GM15510 (cell line): Measurements from ENCODE around the gene AHNAK2.

ENCODE experiments used
- POLR2A ChIP-seq: IDR thresholded peaks from 3 replicates; pipeline ENCODE4 v1.6.1; 2011; ENCODE audit warnings: borderline replicate concordance; ENCODE audit not compliant: insufficient read length; ENCODE audit errors: extremely low read depth

AHNAK2 gene

DNA sequence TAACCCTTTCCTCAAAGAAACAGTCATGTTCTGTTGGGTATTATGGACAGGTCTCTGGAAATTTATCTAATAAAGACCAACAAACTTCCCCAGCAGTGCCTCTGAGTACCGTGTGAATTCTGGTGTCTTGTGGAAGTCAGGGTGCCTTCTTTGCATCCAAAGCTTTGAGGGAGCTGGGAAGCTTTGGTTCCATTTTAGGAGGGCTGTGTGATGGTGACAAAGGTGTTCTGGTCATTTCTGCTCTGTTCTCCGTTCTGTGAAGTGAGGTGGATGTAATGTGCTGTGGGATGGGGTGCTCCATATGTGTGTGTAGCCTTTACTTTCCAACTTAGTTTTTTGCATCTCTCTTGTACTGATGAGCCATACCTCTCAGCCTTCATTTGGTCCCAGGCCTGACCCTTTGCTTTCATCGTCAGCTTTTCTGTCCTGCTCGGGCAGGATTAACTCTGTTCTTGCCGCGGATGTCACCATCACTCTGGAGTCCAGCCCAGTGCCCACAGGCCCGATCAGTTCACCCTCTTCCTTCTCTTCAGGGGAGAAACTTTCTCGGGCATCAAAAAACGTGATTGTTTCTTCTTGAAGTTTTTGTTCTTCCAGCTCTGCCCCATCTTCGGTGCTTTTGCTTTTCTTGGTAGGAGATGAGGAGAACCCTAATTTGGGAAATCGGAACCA is 40.3 kb downstream of the AHNAK2 start:
- no peak for TF ChIP-seq POLR2A

DNA sequence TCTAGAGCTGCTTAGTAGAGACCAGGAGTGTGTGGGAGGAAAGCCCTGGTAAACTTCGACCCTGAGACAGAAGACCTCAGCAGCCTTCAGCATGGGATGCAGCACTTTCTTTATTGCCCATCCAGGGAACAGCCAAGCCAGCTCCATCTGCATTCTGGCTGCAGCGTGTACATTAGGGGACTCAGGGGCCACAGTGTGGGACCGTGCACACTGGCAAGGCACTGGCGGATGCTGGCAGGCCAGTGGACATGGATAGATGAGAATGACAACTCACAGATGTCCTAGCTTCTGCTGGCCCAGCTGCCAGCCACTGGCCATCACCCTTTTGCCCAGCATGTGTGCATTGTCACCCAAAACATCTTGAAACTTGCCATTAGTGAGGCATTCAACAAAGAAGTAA is 41.0 kb downstream of the AHNAK2 start:
- no peak for TF ChIP-seq POLR2A

DNA sequence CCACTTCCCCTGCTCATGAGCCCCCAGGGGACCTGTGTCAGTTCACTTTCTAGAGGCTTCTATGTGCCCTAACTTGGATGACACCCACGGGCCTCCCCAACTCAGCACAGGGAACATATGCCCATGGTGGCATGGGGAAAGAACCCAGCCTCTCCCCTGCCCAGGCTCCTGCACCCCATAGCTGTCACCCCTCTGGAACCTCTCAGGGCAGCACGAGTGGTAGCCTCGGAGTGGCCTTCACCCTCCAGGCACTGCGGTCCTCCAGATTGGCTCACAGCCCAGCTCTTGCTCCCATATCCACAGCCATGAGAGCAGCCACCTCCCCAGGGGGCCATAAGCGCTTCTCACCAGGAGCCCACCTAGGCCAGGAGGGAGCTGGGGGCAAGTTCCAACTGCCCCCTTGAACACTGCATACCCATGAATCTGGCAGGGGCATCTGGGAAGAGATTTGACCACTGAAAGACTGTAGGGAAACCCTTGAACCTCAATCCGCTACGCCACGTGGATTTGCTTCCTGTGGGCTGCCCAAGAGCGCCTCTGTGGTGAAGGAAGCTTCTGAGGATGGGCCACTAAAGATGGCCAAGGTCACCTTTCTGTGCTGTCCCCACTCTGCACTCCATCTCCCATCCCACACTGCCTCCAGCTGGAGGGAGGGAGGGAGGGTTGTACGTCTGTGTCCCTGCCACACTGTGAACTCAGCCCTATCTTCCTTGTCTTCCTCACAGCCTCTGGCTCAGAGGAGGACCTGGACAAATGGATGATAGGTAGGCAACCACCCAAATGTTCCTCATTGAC is 41.6 kb downstream of the AHNAK2 start:
- no peak for TF ChIP-seq POLR2A

DNA sequence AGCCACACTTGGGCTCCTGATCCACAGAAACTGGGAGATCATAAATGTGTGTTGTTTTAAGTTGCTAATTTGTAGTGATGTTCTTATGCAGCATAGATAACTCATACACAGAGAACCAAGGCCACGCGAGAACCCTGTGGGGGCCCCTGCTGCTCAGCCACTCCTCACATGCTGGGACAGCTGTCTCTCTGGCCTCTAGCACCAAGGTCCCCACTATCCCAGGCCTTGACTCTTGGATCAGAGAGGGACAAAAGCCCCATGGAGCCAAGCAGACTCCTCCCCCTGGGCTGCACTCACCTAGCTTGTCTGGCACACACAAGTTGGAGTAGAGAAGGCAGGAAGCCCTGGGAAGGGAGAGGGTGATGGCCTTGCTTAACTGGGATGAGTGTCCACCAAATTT is 42.2 kb downstream of the AHNAK2 start:
- no peak for TF ChIP-seq POLR2A

DNA sequence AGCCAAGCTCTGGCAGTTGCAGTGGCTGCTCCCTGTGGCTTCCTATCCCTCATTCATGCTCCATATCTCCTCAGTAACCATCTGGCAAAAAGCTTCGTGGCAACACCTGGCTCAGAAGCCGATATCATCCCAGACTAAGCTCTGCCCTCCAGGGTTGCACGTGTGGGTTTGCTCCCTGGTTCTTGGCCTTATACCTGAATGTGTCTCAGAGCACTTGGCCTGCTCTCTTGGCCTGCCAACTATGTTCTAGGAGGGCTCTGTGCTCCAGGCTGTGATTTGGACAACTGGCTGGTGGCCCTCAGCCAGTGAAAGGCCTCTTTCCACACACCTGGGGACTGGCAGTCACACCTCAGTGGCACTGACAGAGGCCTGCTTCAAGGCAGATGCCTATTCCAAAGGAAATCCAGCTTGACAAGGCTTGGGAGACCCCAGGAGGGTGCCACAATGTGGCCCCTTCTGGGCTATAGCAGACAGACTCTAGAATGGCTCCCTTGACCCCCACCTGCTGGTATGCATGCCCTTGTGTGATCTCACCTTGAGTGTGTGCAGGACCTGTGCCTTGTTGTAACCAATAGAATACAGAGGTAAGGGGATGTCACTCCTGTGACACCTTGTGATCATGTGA is 43.0 kb downstream of the AHNAK2 start:
- TF ChIP-seq POLR2A, result no peak

DNA sequence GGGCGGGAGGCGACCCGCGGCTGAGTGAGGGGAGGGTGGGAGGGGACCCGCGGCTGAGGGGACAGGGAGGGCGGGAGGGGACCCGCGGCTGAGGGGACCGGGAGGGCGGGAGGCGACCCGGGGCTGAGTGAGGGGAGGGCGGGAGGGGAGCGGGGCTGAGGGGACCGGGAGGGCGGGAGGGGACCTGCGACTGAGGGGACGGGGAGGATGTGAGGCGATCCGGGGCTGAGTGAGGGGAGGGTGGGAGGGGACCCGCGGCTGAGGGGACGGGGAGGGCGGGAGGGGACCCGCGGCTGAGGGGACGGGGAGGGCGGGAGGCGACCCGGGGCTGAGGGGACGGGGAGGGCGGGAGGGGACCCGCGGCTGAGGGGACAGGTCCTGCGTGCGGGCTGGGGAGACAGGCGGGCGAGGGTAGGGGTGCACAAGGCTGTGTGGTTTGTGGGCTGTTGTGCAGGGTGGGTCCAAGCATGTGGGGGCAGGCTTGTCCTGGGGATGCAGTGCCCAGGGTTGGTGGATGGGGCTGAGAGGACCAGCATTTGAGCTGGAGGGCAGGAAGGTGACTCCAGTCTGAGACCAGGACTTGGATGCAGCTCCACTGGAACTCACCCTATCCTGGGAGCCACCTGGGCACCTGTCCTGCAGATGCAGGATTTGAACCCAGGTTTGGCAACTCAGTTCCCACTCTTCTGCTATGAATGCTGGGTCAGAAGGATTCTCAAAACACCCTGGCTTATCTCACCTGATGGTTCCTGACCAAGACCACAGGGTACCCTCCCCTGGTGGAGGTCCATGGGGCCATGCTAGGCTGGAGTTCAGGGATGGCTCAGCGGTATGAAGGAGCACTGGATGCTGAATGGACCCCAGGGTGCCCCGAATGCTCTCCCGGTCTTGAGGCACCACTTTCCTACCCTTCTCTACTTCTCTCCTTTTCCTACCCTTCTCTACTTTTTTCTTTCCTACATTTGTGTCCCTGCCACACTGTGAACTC is 44.1 kb downstream of the AHNAK2 start:
- TF ChIP-seq POLR2A, result no peak

DNA sequence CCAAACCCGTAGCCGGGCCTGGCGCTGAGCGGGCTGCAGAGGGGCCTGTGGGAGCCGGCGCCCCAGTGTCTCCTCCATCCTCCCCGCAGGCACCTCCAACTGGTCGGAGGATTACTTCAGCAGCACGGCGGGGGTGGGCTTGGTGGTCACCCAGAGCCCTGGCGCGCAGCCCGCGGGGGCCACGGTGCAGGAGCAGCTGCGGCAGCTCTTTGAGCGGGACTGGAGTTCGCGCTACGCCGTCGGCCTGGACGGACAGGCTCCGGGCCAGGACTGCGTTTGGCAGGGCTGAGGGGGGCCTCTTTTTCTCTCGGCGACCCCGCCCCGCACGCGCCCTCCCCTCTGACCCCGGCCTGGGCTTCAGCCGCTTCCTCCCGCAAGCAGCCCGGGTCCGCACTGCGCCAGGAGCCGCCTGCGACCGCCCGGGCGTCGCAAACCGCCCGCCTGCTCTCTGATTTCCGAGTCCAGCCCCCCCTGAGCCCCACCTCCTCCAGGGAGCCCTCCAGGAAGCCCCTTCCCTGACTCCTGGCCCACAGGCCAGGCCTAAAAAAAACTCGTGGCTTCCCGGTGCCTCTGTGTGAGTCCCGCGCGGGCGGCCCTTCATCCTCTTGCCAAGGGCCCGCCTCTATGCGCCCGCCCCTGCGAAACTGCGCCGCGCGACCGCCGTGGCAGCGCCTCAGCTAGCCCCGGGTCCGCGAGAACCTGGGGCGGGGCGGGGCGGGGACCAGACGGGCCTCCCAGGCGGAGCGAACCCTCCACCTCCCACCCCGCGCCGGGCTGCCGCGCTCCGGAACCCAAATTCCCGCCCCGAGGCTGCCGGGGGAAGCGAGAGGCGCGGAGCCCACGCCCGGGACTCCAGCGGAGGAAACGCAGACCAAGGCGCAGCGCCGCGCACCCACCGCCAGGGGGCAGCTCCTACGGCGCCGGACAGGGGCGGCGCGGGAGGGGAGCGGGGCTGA is 45.2 kb downstream of the AHNAK2 start:
- no peak for TF ChIP-seq POLR2A

DNA sequence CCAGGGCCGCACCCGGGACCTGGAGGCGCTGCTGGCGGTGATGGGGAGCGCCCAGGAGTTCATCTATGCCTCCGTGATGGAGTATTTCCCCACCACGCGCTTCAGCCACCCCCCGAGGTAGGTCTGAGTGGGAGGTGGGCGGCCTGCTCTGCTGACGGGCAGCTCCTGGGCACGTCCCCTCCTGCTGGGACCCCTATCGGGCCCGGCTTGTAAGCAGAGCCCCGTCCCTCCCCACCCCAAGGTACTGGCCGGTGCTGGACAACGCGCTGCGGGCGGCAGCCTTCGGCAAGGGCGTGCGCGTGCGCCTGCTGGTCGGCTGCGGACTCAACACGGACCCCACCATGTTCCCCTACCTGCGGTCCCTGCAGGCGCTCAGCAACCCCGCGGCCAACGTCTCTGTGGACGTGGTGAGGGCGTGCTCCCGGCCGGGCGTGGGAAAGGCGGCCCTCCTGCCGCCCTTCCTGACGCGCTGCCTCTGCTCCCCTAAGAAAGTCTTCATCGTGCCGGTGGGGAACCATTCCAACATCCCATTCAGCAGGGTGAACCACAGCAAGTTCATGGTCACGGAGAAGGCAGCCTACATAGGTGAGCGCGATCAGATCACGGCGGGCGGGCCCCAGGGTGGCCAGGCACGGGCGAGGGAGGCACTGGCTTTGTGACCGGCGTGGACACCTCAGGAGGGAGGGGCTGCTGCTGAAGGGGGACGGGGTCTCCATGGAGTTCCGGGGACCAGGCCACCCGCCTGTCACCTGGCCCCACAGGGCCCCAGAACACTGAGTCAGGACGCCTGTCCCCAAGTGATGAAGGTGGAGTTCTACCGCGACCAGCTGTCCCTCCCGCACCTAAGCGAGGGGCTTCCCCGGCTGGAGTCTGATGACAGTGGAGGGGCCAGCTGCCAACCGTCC is 46.2 kb downstream of the AHNAK2 start:
- TF ChIP-seq POLR2A, result no peak

DNA sequence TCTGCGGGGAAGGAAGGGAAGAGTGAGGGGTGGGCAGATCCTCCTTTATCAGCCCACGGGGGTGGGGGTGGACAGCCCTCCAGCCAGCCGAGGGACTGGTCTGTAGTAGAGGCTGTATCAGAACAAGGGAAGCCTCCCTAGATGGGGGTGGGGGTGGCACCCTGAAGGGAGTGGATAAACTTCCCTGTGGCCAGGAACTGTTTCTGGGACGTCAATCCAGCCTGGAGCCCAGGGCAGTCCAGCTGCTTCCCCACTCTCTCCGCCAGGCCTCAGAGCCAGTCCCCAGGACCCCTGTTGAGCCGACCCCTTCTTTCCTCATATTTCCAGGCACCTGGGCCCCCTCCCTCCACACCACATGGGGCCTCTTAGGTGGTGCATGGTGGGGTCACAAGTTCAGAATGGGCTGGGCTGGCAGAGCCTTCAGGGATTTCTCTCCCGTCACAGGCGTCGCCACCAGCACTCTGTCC is 46.8 kb downstream of the AHNAK2 start:
- no peak for TF ChIP-seq POLR2A

DNA sequence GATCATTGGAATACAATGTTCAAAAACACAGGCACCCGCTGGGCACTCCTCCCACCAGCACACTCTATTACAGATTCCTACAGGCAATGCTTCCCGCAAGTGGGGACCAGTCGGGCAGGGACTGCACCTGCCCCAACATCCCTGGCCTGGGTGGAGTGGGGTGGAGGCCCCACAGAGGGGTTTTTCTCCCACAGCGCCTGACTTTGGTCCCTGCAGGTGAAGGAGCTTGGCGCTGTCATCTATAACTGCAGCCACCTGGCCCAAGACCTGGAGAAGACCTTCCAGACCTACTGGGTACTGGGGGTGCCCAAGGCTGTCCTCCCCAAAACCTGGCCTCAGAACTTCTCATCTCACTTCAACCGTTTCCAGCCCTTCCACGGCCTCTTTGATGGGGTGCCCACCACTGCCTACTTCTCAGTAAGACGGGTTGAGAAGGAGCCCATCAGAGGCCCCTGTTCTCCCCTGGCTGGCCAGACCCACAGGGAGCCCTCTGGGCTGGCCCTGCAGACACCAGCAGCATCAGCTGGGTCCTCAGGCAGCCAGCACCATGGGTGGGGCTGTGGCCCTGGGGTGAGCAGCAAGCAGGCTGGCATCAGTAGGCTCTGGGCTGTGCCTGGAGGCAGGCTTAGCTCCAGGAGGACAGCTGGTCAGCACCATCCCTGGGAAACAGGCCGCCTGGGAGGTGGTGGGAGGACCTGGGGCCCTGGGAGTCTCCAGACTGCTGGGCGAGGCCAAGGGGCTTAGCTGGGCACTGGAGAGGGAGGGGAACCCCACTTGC is 47.5 kb downstream of the AHNAK2 start:
- TF ChIP-seq POLR2A, result no peak
